ENCODE measurements around the gene IDH1. TPM values are rescaled to one million over a fixed set of nuclear protein-coding genes. Genes with fewer than 3 reads are reported as not detected.

The IDH1 gene
- total RNA-seq, 1 experiment from 2014 or later, result 410 TPM

DNA sequence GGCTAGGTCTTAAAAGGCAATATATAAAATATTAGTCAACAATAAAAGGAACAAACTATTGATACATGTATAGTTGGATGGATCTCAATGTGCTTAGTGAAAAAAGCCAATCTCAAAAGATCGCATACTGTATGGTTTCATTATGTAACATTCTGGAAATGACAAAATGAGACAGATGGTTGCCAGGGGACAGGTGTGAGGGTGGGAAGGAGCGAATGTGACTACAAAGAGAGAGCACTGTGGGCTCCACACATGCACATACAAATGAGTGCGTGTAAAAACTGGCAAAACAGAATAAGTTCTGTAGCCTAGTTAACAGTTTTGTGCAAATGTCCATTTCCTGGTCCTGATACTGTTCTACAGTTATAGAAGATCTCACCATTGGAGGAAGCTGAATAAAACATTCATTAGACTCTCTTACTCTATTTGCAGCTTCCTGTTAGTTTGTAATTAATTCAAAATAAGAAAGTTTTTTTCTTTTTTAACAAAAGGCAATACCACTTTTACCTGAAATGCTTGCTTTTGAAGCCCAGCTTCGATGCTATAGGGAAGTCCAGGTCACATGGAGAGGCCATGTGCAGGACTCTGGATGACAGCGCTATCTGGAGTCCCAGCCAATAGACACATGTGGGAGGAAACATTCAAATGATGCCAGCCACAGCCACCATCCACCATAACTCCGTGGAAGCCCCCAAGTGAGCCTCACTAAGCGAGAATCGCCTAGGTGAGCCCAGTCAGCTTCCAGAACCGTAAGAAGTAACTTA lies 44.0 kb downstream of the IDH1 start:
- no peaks in the 10 kb centered on the region for H3K27me3 ChIP-seq (ENCODE audit: control insufficient read depth, insufficient read depth, low read length)
- no peak for DNase-seq
- no peaks in the 10 kb centered on the region for H3K36me3 ChIP-seq (replicated peaks; ENCODE audit: control insufficient read depth, insufficient read depth, low read length)
- H3K4me3 ChIP-seq (ENCODE audit: insufficient read depth, low read depth, low read length), result no peak overlapping the region

DNA sequence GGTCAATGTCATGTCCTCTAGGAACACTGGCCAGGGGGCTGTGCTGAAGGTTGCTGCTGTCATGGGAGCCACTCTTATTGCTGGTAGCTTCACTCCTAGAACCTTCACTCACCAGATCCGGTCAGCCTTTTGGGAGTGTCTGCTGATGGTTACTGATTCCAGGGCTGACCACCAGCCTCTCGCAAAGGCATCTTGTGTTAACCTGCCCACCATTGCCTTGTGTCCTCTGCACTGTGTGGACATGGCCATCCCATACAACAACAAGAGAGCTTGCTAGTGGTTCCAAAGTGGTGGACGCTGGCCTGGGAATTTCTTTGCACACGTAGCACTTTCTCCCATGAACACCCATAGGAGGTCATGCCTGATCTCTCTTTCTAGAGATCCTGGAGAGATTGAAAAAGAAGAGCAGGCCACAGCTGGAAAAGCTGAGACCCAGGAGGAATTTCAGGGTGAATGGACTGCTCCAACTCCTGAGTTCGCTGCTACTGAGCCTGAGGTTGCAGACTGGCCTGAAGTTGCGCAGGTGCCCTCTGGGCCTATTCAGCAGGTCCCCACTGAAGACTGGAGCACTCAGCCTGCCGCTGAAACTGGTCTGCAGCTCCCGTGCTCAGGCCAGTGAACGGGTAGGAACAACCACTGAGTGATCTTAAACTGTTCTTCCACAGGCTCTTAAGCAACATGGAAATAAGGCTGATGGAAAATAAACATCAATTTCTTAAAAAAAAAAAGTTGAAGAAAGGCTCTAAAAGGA lies 46.4 kb downstream of the IDH1 start:
- Histone ChIP-seq H3K4me3 (ENCODE audit: insufficient read depth, low read depth, low read length) (no peak overlapping the region), H3K27me3 (ENCODE audit: control insufficient read depth, insufficient read depth, low read length) (no peaks in the 10 kb centered on the region), H3K36me3 (replicated peaks; ENCODE audit: control insufficient read depth, insufficient read depth, low read length) (no peaks in the 10 kb centered on the region)
- no peak for DNase-seq

DNA sequence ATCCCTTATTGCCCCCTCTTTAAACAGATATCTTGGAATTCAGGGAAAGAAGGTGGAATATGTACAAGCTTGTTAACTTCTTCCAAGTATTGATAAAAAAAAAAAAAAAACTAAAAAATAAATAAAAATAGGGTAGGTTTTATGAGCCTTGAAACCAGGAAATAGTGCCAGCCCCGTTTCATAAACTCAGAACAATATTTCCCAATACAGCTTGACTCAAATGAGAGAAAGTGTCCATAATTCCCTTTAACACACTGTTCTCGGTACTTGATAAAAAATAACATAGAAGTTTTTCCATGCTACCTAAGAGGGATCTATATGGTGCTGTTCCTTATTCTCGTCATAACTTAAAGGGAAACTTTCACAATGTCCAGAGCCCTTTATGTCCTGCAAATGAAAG lies 47.1 kb downstream of the IDH1 start:
- H3K27me3 ChIP-seq (ENCODE audit: control insufficient read depth, insufficient read depth, low read length), result no peaks in the 10 kb centered on the region
- no peak for DNase-seq
- no peak overlapping the region for H3K4me3 ChIP-seq (ENCODE audit: insufficient read depth, low read depth, low read length)
- H3K36me3 ChIP-seq (replicated peaks; ENCODE audit: control insufficient read depth, insufficient read depth, low read length), result no peaks in the 10 kb centered on the region

DNA sequence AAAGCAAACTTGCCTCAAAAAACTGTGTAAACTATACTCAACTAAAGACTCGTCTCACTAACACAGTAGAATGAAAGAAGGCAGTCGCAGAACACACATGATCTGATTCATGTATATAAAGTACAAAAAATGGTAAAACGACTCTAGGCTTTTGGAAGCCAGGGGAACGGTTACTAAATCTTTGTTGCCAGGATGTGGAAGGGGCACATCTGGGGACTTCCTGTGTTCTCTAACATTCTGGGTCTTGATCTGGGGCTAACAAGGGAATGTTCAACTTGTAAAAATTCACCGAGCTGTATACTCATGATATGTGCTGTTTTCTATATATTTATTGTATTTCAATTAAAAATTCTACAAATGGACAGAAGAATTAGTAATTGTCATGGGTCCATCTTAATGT lies 50.7 kb downstream of the IDH1 start:
- H3K36me3 ChIP-seq (replicated peaks; ENCODE audit: control insufficient read depth, insufficient read depth, low read length), result no peaks in the 10 kb centered on the region
- no peak for DNase-seq
- H3K4me3 ChIP-seq (ENCODE audit: insufficient read depth, low read depth, low read length), result no peak overlapping the region
- H3K27me3 ChIP-seq (ENCODE audit: control insufficient read depth, insufficient read depth, low read length), result no peaks in the 10 kb centered on the region

DNA sequence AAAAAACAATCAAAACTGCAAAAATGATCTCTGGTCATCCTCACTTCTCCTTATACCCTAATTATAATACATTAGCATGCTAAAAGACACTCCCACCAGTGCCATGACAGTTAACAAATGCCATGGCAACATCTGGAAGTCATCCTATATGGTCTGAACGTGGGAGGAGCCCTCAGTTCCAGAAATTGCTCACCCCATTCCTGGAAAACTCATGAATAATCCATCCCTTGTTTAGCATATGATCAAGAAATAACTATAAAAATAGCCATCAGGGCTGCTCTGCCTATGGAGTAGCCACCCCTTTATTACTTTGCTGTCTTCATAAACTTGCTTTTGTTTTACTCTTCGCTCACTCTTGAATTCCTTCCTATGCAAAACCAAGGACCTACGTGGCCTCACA lies 59.3 kb downstream of the IDH1 start:
- DNase-seq, result no peak
- H3K4me3 ChIP-seq (ENCODE audit: insufficient read depth, low read depth, low read length), result no peak overlapping the region
- no peaks in the 10 kb centered on the region for H3K27me3 ChIP-seq (ENCODE audit: control insufficient read depth, insufficient read depth, low read length)
- H3K36me3 ChIP-seq (replicated peaks; ENCODE audit: control insufficient read depth, insufficient read depth, low read length), result no peaks in the 10 kb centered on the region

DNA sequence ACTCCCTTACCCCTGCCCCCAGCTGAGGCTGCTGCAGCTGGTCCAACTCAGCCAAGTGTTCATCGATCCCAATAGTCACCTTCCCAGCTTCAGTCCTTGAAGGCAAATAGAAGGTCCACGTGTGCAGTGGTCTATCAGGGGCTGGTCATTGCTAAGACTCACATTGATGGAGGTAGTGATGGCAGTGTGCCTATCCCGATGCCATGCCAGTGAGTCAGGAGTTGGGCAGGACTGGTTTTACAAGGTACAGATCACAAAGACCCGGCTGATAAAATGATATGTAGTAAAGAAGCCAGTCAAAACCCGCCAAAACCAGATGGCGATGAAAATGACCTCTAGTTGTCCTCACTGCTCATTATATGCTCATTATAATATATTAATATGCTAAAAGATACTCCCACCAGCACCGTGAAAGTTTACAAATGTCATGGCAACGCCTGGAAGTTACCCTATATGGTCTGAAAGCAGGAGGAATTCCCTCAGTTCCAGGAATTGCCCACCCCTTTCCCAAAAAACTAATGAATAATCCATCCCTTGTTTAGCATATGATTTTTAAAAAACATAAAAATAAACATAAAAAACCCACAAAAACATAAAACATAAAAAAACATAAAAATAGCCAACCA lies 62.1 kb downstream of the IDH1 start:
- Histone ChIP-seq H3K36me3 (replicated peaks; ENCODE audit: control insufficient read depth, insufficient read depth, low read length) (no peaks in the 10 kb centered on the region), H3K27me3 (ENCODE audit: control insufficient read depth, insufficient read depth, low read length) (no peaks in the 10 kb centered on the region), H3K4me3 (ENCODE audit: insufficient read depth, low read depth, low read length) (no peak overlapping the region)
- DNase-seq, result no peak

DNA sequence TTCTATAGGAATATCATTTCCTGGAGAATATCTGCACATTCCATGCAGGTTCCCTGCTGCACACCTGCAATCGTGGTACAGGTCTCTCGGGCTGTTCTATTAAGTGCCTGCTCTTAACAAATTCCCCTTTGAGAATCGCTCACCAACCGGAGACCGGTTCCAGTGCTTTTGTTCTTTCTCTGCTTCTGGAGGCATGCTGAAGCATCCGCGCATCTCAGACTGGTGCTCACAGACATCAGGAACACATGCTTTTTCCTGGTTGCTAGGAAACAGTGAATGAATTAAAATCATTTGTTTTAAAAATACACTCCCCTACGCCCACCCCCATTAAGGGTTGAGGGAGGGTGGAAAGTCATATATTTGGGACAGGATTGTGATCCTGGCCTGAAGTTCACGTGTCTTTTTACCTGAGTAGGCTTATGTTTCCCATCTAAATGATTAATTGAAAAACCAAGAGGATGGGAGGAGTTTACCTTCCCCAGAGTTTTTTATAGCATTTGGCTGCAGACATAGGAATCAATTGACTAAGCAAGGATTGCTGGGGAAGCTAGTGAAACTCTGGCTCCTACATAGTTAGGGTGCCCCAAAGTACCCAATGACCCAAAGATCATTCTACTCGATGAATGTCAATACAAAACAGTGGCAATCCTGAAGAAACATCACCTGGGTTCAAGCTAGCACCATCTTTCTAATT lies 64.9 kb downstream of the IDH1 start, which contains the start of gene C2orf80:
C2orf80 (minus strand) TSS at position 221 of the 694 bp plus-strand sequence. CDS start 3,044 bp downstream, outside the sequence.
- peak; percentile 24 for DNase-seq
- Histone ChIP-seq H3K27me3 (ENCODE audit: control insufficient read depth, insufficient read depth, low read length) (no peaks in the 10 kb centered on the region), H3K4me3 (ENCODE audit: insufficient read depth, low read depth, low read length) (no peak within 1 kb of the TSS), H3K36me3 (replicated peaks; ENCODE audit: control insufficient read depth, insufficient read depth, low read length) (no peaks in the 10 kb centered on the region)

DNA sequence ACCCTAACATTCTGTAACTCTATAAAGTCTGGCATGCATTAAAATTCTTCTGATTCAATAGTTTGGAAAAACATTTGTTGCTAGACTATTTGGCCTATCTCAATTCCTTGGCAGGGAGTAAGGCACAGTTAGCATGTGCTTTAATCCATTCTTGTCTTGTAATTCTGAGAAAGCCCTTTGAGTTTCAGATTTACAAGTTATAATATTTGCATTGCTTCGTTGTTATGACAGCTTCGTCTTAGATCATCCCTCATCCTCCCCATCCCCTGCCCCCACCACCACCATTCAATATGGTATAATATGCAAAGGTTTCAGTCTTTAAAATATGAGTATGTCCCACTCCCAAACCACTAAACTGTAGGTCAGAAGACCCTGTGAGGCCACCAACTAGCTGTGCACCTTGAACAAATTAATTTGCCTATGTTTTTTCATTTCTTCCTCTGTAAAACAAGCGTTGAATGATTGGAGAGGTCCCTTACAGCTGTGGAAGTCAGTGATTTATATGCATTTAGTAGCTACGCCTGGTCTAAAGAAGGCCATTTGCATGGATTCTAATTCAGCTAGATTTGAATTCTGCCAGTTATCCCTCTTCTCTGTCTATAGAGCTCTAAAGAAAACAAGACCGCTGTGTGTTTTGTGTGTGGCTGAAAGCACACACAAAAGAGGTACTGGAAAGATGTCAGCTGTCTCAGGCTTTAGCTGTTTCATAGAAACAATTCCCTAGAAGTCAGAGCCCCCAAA lies 65.6 kb downstream of the IDH1 start:
- no peaks in the 10 kb centered on the region for H3K27me3 ChIP-seq (ENCODE audit: control insufficient read depth, insufficient read depth, low read length)
- H3K4me3 ChIP-seq (ENCODE audit: insufficient read depth, low read depth, low read length), result no peak overlapping the region
- DNase-seq, result no peak
- H3K36me3 ChIP-seq (replicated peaks; ENCODE audit: control insufficient read depth, insufficient read depth, low read length), result no peaks in the 10 kb centered on the region

DNA sequence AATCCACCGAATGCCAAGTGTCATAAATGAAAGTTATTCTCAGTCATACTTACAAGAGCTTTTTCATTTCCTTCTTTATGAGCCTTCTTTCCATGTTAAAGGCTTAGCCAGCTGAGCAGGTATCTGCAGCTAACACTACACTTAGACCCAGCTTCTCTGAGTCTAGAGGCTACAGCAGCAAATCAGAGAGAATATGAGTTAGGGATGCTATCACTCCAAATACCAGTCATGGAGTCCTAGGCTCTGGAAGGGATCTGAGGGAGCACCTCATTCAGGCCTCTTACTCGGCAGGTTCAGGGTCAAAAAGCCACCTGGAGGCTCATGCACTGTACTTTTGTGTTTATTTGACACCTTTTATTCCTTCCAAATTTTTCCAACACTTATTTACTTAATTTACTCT lies 68.0 kb downstream of the IDH1 start:
- DNase-seq, result peak; percentile 26
- Histone ChIP-seq H3K27me3 (ENCODE audit: control insufficient read depth, insufficient read depth, low read length) (no peaks in the 10 kb centered on the region), H3K4me3 (ENCODE audit: insufficient read depth, low read depth, low read length) (no peak overlapping the region), H3K36me3 (replicated peaks; ENCODE audit: control insufficient read depth, insufficient read depth, low read length) (no peaks in the 10 kb centered on the region)

DNA sequence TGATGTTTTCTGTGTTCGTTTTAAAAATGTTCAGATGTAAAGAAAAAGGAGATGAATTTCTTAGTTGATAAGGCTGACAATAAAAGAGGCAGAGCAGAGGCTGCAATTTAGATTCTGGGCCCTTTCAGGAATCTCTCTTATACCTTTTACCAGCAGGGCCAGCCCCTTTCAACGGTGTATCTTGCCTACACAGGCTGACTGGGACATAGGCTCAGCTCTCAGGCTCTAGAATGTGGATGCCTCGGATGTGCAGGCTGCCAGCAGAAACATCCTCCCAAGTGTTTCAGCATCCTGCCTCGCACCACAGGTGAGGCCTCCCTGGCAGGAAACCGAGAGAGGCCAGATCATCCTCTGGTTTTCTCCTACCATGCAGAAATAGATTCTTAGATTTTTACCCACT lies 68.4 kb downstream of the IDH1 start:
- Histone ChIP-seq H3K36me3 (replicated peaks; ENCODE audit: control insufficient read depth, insufficient read depth, low read length) (no peaks in the 10 kb centered on the region), H3K4me3 (ENCODE audit: insufficient read depth, low read depth, low read length) (no peak overlapping the region), H3K27me3 (ENCODE audit: control insufficient read depth, insufficient read depth, low read length) (no peaks in the 10 kb centered on the region)
- DNase-seq, result peak; percentile 28

Other genes with a start within 250 kb of the IDH1 start
- 5.1 and 5.3 TPM in 2 replicates for gene PLEKHM3, start 229.5 kb downstream of the IDH1 start, total RNA-seq (2014; rRNA removed; shearing (Covaris generic))
- 5.2 and 5.5 TPM in 2 replicates for gene CRYGD, start 130.5 kb downstream of the IDH1 start, total RNA-seq (2014; rRNA removed; shearing (Covaris generic))
- not detected in 2 replicates for gene CRYGC, start 125.2 kb downstream of the IDH1 start, total RNA-seq (2014; rRNA removed; shearing (Covaris generic))
- 0.94 TPM in 1 of 2 replicates, not detected in the other for gene CRYGB, start 108.9 kb downstream of the IDH1 start, total RNA-seq (2014; rRNA removed; shearing (Covaris generic))
- gene CRYGA, start 91.5 kb downstream of the IDH1 start, total RNA-seq (2014; rRNA removed; shearing (Covaris generic)), result not detected in 2 replicates
- gene C2orf80, start 65.0 kb downstream of the IDH1 start, total RNA-seq (2014; rRNA removed; shearing (Covaris generic)), result 0.76 TPM in 1 of 2 replicates, not detected in the other
- 27.8 and 38.8 TPM in 2 replicates for gene PIKFYVE, start 11.2 kb upstream of the IDH1 start, total RNA-seq (2014; rRNA removed; shearing (Covaris generic))
- 0.03 and 0.15 TPM in 2 replicates for gene PTH2R, start 151.7 kb upstream of the IDH1 start, total RNA-seq (2014; rRNA removed; shearing (Covaris generic))